Measurements from ENCODE around the gene RGS19.

- TF ChIP-seq EP300 (IDR thresholded peaks at IDR 0.05) (no peak), CTCF (IDR thresholded peaks at IDR 0.05) (no peak)
These were observed 55.0 kb downstream of the RGS19 start for GRCh38 chr20:64024141-64024990.
